Uterus (tissue), 2 donors: Measurements from ENCODE around the gene OR9G1.

Source experiments
- CTCF ChIP-seq, 4 experiments: fragments of 200-600 bp in 2 of 4; fragments of 450-650 bp in 2 of 4; sonication (generic) in 2 of 4; IDR thresholded peaks; one replicate each; pipeline ENCODE4 v1.5.1; 2016 to 2019; ENCODE audit warnings: antibody characterized with exemption in 4 of 4, mild to moderate bottlenecking in 2 of 4, moderate library complexity in 1 of 4
- POLR2A ChIP-seq, 2 donors: fragments of 450-650 bp; IDR thresholded peaks; one replicate each; pipeline ENCODE4 v1.6.1; 2016; ENCODE audit warnings: antibody characterized with exemption in 2 of 2, mild to moderate bottlenecking in 1 of 2, moderate library complexity in 1 of 2

GRCh38 chr11:56740886-56741285 lies 42.0 kb downstream of the OR9G1 start:
- TF ChIP-seq CTCF (IDR thresholded peaks at IDR 0.05) (no peak), POLR2A (IDR thresholded peaks at IDR 0.05) (no peak)
